ENCODE measurements around the gene SEPSECS.

DNA sequence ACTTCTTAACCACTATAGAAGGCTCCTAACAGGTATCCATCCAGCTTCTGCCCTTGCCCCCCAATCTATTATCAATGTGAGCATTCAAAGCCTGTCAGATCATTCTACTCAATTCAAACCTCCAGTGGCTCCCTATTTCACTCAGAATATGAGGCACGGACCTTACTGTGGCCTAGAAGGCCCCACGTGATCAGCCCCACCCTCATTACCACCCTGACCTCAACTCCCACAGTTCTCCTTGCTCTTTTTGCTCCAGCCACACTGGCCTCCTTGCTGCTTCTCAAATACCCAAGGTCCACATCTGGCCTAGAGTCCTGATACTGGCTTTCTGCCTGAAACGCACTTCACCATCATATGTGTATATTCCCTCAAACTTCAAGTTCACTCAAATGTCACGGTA is 18.7 kb downstream of the SEPSECS start:
- TF ChIP-seq EZH2 (IDR thresholded peaks at IDR 0.05; ENCODE audit: borderline replicate concordance, insufficient read depth, low read length, poor library complexity, severe bottlenecking) (no peak), MXI1 (conservative IDR thresholded peaks at IDR 0.05; ENCODE audit: poor library complexity, severe bottlenecking) (no peak), POLR2AphosphoS5 (IDR thresholded peaks at IDR 0.05) (no peak), SMC3 (conservative IDR thresholded peaks at IDR 0.05; ENCODE audit: poor library complexity) (no peak), RAD21 (conservative IDR thresholded peaks at IDR 0.05) (no peak)
- TF ChIP-seq, protein P1, sequence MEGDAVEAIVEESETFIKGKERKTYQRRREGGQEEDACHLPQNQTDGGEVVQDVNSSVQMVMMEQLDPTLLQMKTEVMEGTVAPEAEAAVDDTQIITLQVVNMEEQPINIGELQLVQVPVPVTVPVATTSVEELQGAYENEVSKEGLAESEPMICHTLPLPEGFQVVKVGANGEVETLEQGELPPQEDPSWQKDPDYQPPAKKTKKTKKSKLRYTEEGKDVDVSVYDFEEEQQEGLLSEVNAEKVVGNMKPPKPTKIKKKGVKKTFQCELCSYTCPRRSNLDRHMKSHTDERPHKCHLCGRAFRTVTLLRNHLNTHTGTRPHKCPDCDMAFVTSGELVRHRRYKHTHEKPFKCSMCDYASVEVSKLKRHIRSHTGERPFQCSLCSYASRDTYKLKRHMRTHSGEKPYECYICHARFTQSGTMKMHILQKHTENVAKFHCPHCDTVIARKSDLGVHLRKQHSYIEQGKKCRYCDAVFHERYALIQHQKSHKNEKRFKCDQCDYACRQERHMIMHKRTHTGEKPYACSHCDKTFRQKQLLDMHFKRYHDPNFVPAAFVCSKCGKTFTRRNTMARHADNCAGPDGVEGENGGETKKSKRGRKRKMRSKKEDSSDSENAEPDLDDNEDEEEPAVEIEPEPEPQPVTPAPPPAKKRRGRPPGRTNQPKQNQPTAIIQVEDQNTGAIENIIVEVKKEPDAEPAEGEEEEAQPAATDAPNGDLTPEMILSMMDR (IDR thresholded peaks at IDR 0.05; ENCODE audit: poor library complexity, severe bottlenecking), result no peak
